ENCODE measurements around the gene CENPA.

Gene CENPA

DNA sequence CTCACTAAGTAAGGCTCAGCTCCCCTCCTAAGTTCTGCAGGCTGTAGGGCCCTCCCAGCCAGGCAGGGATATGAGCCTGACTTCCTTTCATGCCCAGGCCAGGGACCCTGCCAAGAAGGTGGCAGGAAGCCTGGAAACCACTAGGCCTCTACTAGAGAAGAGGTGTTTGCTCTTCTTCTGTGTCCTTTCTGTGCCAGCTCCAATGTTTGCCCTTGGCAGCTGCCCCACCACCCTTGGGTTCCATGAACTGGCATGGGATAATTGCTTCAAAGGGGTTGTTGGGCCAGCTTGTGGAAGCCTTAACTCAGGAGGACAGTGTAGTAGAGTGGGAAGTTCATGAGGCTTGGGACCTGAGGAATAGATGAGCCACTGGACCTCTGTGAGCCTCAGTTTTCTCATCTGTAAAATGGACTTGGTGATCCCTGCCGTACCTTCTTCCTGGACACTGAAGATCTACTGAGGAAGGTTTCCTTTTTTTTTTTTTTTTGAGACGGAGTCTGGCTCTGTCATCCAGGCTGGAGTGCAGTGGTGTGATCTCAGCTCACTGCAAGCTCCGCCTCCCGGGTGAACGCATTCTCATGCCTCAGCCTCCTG, 17.9 kb upstream of the CENPA start:
- Histone ChIP-seq H3K36me3 (ENCODE audit: low read length) (no peaks in the 10 kb centered on the region), H3K9ac (ENCODE audit: low read length) (no peak overlapping the region), H2AFZ (ENCODE audit: low read depth, low read length, severe bottlenecking) (no peak overlapping the region), H3K4me3 (ENCODE audit: insufficient read depth, low read length, poor library complexity, severe bottlenecking) (no peak overlapping the region), H3K27ac (ENCODE audit: low read depth, low read length) (no peak overlapping the region), H3K79me2 (ENCODE audit: insufficient read depth, low read length) (peaks cover 37% of the 10 kb centered on the region), H3K4me2 (ENCODE audit: low read depth, low read length, poor library complexity, severe bottlenecking) (no peak overlapping the region), H3K27me3 (ENCODE audit: low read length) (no peaks in the 10 kb centered on the region), H3K9me3 (ENCODE audit: insufficient read depth, low read length) (no peaks in the 10 kb centered on the region), H4K20me1 (ENCODE audit: low read depth, low read length) (no peaks in the 10 kb centered on the region), H3K9me2 (replicated peaks; ENCODE audit: insufficient read depth, low read length) (no peaks in the 10 kb centered on the region), H3F3A (ENCODE audit: insufficient read depth) (no peaks in the 10 kb centered on the region)
- TF ChIP-seq, protein P1, sequence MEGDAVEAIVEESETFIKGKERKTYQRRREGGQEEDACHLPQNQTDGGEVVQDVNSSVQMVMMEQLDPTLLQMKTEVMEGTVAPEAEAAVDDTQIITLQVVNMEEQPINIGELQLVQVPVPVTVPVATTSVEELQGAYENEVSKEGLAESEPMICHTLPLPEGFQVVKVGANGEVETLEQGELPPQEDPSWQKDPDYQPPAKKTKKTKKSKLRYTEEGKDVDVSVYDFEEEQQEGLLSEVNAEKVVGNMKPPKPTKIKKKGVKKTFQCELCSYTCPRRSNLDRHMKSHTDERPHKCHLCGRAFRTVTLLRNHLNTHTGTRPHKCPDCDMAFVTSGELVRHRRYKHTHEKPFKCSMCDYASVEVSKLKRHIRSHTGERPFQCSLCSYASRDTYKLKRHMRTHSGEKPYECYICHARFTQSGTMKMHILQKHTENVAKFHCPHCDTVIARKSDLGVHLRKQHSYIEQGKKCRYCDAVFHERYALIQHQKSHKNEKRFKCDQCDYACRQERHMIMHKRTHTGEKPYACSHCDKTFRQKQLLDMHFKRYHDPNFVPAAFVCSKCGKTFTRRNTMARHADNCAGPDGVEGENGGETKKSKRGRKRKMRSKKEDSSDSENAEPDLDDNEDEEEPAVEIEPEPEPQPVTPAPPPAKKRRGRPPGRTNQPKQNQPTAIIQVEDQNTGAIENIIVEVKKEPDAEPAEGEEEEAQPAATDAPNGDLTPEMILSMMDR (IDR thresholded peaks at IDR 0.05; ENCODE audit: insufficient read depth, low read length, poor library complexity, severe bottlenecking) = no peak
- no peak for TF ChIP-seq EZH2phosphoT487 (conservative IDR thresholded peaks at IDR 0.05; ENCODE audit: low read length)

DNA sequence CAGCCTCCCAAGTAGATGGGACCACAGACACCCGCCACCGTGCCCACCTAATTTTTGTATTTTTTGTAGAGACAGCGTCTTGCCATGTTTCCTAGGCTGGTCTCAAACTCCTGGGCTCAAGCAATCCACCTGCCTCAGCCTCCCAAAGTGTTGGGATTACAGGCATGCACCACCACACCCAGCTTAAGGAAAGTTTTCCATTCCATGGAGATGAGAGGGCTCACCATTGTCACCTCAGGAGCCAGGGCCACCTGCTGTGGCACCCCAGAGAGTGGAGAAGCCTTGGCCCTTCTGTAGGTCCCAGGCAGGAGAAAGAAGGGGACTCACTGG, 17.1 kb upstream of the CENPA start:
- TF ChIP-seq, protein P1 (IDR thresholded peaks at IDR 0.05; ENCODE audit: insufficient read depth, low read length, poor library complexity, severe bottlenecking) = no peak
- peaks cover 37% of the 10 kb centered on the region for H3K79me2 ChIP-seq (ENCODE audit: insufficient read depth, low read length)
- H3K27ac ChIP-seq (ENCODE audit: low read depth, low read length) = no peak overlapping the region

DNA sequence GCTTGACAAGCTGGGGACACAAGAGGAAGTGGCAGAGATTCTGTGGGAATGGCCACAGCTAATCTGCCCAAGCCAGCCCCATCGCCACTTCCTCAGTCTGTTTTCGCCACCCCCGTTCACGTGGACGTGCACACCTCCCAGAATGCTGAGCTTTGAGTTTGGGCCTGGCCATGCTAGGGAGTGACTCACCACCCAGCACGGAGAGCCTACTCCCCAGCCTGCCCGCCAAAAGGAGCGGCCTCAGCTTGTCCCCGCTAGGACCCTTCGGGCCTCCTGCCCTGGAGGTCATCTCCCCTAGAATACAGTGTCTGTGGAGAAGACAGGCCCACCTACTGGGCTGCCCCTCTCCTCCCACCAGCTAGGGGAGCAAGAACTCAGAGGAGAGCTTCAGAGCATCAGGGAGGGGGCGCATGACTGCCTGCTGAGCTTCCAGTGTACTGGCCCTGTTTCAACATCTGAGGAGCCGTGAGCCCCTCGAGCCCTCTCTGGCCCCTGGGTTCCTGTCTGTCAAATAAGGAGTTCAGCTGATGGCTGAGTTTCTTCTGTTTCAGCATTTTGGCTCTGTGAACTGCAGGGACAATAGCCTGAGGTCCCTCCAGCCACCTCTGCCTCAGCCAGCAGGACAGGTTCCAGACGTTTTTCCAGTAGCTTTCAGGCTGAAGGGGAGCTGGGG, 16.6 kb upstream of the CENPA start:
- peaks cover 37% of the 10 kb centered on the region for H3K79me2 ChIP-seq (ENCODE audit: insufficient read depth, low read length)
- no peaks in the 10 kb centered on the region for H3K9me2 ChIP-seq (replicated peaks; ENCODE audit: insufficient read depth, low read length)
- no peak overlapping the region for H3K4me2 ChIP-seq (ENCODE audit: low read depth, low read length, poor library complexity, severe bottlenecking)

More for the DNA sequence above, 17.1 kb upstream of the CENPA start:
- Histone ChIP-seq H3K4me2 (ENCODE audit: low read depth, low read length, poor library complexity, severe bottlenecking) (no peak overlapping the region), H3F3A (ENCODE audit: insufficient read depth) (no peaks in the 10 kb centered on the region), H3K27me3 (ENCODE audit: low read length) (no peaks in the 10 kb centered on the region), H4K20me1 (ENCODE audit: low read depth, low read length) (no peaks in the 10 kb centered on the region), H3K9me3 (ENCODE audit: insufficient read depth, low read length) (no peaks in the 10 kb centered on the region), H2AFZ (ENCODE audit: low read depth, low read length, severe bottlenecking) (no peak overlapping the region), H3K9ac (ENCODE audit: low read length) (no peak overlapping the region), H3K9me2 (replicated peaks; ENCODE audit: insufficient read depth, low read length) (no peaks in the 10 kb centered on the region), H3K4me3 (ENCODE audit: insufficient read depth, low read length, poor library complexity, severe bottlenecking) (no peak overlapping the region), H3K36me3 (ENCODE audit: low read length) (no peaks in the 10 kb centered on the region)

More for the DNA sequence above, 16.6 kb upstream of the CENPA start:
- Histone ChIP-seq H3K9ac (ENCODE audit: low read length) (no peak overlapping the region), H3F3A (ENCODE audit: insufficient read depth) (no peaks in the 10 kb centered on the region), H3K4me3 (ENCODE audit: insufficient read depth, low read length, poor library complexity, severe bottlenecking) (no peak overlapping the region), H3K36me3 (ENCODE audit: low read length) (no peaks in the 10 kb centered on the region), H2AFZ (ENCODE audit: low read depth, low read length, severe bottlenecking) (no peak overlapping the region), H3K27ac (ENCODE audit: low read depth, low read length) (no peak overlapping the region), H4K20me1 (ENCODE audit: low read depth, low read length) (no peaks in the 10 kb centered on the region), H3K9me3 (ENCODE audit: insufficient read depth, low read length) (no peaks in the 10 kb centered on the region), H3K27me3 (ENCODE audit: low read length) (no peaks in the 10 kb centered on the region)
- TF ChIP-seq EZH2phosphoT487 (conservative IDR thresholded peaks at IDR 0.05; ENCODE audit: low read length) = no peak
- TF ChIP-seq, protein P1 (IDR thresholded peaks at IDR 0.05; ENCODE audit: insufficient read depth, low read length, poor library complexity, severe bottlenecking) = no peak

All from SU-DHL-6 (cell line).